GM23338 (cell line): Measurements from ENCODE around the gene PPIC. TPM values are rescaled to one million over a fixed set of nuclear protein-coding genes. Genes with fewer than 3 reads are reported as not detected.

Experiments used
- ATAC-seq: fragments of 200-7000 bp; cut with Tn5 transposase; 3 replicates; pipeline ENCODE4 v1.9.1; 2020
- DNase-seq: peaks from one replicate; pipeline ENCODE4 v3.0.0-alpha.2; 2015; ENCODE audit warnings: low spot score
- H2AFZ ChIP-seq: fragments of 200-600 bp; sonication (generic); 2 replicates; pipeline ENCODE4 v1.8.0; 2016; ENCODE audit warnings: antibody characterized with exemption, mild to moderate bottlenecking, moderate library complexity
- H3F3A ChIP-seq: fragments of 200-600 bp; sonication (generic); replicated peaks from 2 replicates; pipeline ENCODE4 v1.8.0; 2017; ENCODE audit warnings: antibody characterized with exemption, mixed run types, low read depth
- H3K27ac ChIP-seq: fragments of 200-600 bp; sonication (generic); 2 replicates; pipeline ENCODE4 v1.6.1; 2016; ENCODE audit warnings: low read depth
- H3K27me3 ChIP-seq: fragments of 200-600 bp; sonication (generic); 2 replicates; pipeline ENCODE4 v1.8.0; 2016; ENCODE audit warnings: mild to moderate bottlenecking, mixed run types, moderate library complexity; ENCODE audit not compliant: insufficient read depth
- H3K36me3 ChIP-seq: fragments of 200-600 bp; sonication (generic); 2 replicates; pipeline ENCODE4 v1.8.0; 2016; ENCODE audit warnings: mild to moderate bottlenecking; ENCODE audit not compliant: insufficient read depth
- H3K4me1 ChIP-seq: fragments of 200-600 bp; sonication (generic); 2 replicates; pipeline ENCODE4 v1.8.0; 2016; ENCODE audit warnings: mild to moderate bottlenecking, moderate library complexity; ENCODE audit not compliant: insufficient read depth
- H3K4me2 ChIP-seq: fragments of 200-600 bp; sonication (generic); 2 replicates; pipeline ENCODE4 v1.7.1; 2017; ENCODE audit warnings: mixed run types
- H3K4me3 ChIP-seq: fragments of 200-600 bp; sonication (generic); 2 replicates; pipeline ENCODE4 v1.6.1; 2016; ENCODE audit warnings: mixed run types
- H3K79me2 ChIP-seq: fragments of 200-600 bp; sonication (generic); replicated peaks from 2 replicates; pipeline ENCODE4 v1.8.0; 2017; ENCODE audit warnings: mild to moderate bottlenecking; ENCODE audit not compliant: insufficient read depth
- H3K9me2 ChIP-seq: fragments of 200-600 bp; sonication (generic); 2 replicates; pipeline ENCODE4 v1.8.0; 2017; ENCODE audit not compliant: insufficient read depth
- H4K20me1 ChIP-seq: fragments of 200-600 bp; sonication (generic); replicated peaks from 2 replicates; pipeline ENCODE4 v1.8.0; 2017; ENCODE audit warnings: mild to moderate bottlenecking; ENCODE audit not compliant: insufficient read depth
- H3K27ac Mint-ChIP-seq: 2 replicates; pipeline ENCODE4 v1.8.0; 2020; ENCODE audit warnings: inconsistent platforms, mild to moderate bottlenecking, moderate library complexity, mixed read lengths
- H3K27me3 Mint-ChIP-seq: 3 replicates; pipeline ENCODE4 v1.8.0; 2022; ENCODE audit warnings: low read depth, mild to moderate bottlenecking, moderate library complexity, mixed read lengths, inconsistent platforms; ENCODE audit not compliant: insufficient read depth, poor library complexity
- H3K36me3 Mint-ChIP-seq: 3 replicates; pipeline ENCODE4 v1.8.0; 2021; ENCODE audit warnings: low read depth, mild to moderate bottlenecking, inconsistent platforms, moderate library complexity, mixed read lengths
- H3K4me1 Mint-ChIP-seq: 3 replicates; pipeline ENCODE4 v1.8.0; 2020; ENCODE audit warnings: mild to moderate bottlenecking, inconsistent platforms, mixed read lengths
- H3K4me3 Mint-ChIP-seq: 3 replicates; pipeline ENCODE4 v1.8.0; 2021; ENCODE audit warnings: moderate library complexity, mild to moderate bottlenecking, inconsistent platforms, mixed read lengths
- H3K9me3 Mint-ChIP-seq: 3 replicates; pipeline ENCODE4 v1.8.0; 2020; ENCODE audit warnings: moderate library complexity, mild to moderate bottlenecking, inconsistent platforms, mixed read lengths
- EZH2 ChIP-seq: fragments of 200-600 bp; sonication (generic); IDR thresholded peaks from one replicate; pipeline ENCODE4 v1.8.0; 2017; ENCODE audit warnings: antibody characterized with exemption, mild to moderate bottlenecking, low read depth; ENCODE audit not compliant: unreplicated experiment
- EZH2phosphoT487 ChIP-seq: fragments of 200-600 bp; sonication (generic); IDR thresholded peaks from one replicate; pipeline ENCODE4 v1.8.1; 2018; ENCODE audit warnings: antibody characterized with exemption; ENCODE audit not compliant: unreplicated experiment
- JUNB ChIP-seq: IDR thresholded peaks from one replicate; pipeline ENCODE4 v1.6.1; 2016; ENCODE audit warnings: antibody characterized with exemption; ENCODE audit not compliant: unreplicated experiment
- NANOG ChIP-seq: IDR thresholded peaks from 2 replicates; pipeline ENCODE4 v1.6.1; 2016; ENCODE audit warnings: antibody characterized with exemption, borderline replicate concordance
- POLR2AphosphoS5 ChIP-seq: IDR thresholded peaks from 2 replicates; pipeline ENCODE4 v1.6.1; 2016; ENCODE audit warnings: antibody characterized with exemption, low read depth
- STAT1 ChIP-seq: IDR thresholded peaks from one replicate; pipeline ENCODE4 v1.6.1; 2016; ENCODE audit warnings: antibody characterized with exemption; ENCODE audit not compliant: unreplicated experiment
- ZNF114 ChIP-seq: fragments of 250-450 bp; sonication (Bioruptor Pico); IDR thresholded peaks from 2 replicates; pipeline ENCODE4 v1.5.0; 2020; ENCODE audit warnings: mild to moderate bottlenecking, moderate library complexity
- ZNF331 ChIP-seq: fragments of 250-450 bp; sonication (Bioruptor Pico); IDR thresholded peaks from 2 replicates; pipeline ENCODE4 v1.5.0; 2020; ENCODE audit warnings: low read depth, mild to moderate bottlenecking, moderate library complexity
- polyA plus RNA-seq: library from polyadenylated mRNA; unstranded; fragments of >200 nt; fragmentation: Nextera tagmentation; extraction: Ambion mirVana; gene quantifications from 2 replicates; pipeline ENCODE4 v1.2.1, GENCODE V29; 2016
- total RNA-seq: library from RNA; depleted of rRNA; stranded (reverse); fragments of >200 nt; shearing (Covaris generic); gene quantifications from 2 replicates; pipeline ENCODE4 v1.2.3, GENCODE V29; 2014
- TF ChIP-seq, protein P1 (sequence below): IDR thresholded peaks from one replicate; pipeline ENCODE4 v1.6.1; 2018; ENCODE audit warnings: antibody characterized with exemption; ENCODE audit not compliant: unreplicated experiment
- TF ChIP-seq, protein P2 (sequence below): IDR thresholded peaks from 2 replicates; pipeline ENCODE4 v1.6.1; 2016; ENCODE audit warnings: antibody characterized with exemption
- TF ChIP-seq, protein P3 (sequence below): fragments of 250-450 bp; sonication (Bioruptor Pico); IDR thresholded peaks from 2 replicates; pipeline ENCODE4 v1.5.0; 2020; ENCODE audit warnings: mild to moderate bottlenecking, moderate library complexity

PPIC gene
- total and polyA plus RNA-seq, 2 experiments from 2014 or later = 13.9 to 21.0 TPM

DNA sequence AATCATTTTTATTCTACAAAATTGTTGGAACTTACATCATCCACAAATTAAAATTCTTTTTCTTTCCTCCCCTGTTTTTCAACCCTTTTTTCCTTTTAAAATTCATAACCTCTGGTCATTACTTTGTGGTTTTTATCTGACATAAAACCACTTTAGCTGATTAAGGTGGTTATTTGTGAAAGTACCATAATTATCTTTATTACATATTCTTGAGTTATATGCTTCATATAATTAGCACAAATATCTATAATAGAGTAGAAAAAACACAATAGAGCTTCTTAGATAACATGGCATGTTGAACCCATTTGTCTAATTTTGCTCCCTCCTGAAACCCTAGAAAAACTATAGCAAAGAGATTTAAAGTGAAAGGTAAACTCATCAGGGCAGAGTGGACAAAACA is 22.9 kb upstream of the PPIC start:
- Histone ChIP-seq H3F3A (no peaks in the 10 kb centered on the region), H3K79me2 (no peaks in the 10 kb centered on the region), H3K9me2 (0 out of 2 replicates have a peak, but pooled peaks cover 4% of the 10 kb centered on the region), H3K4me1 (no peaks in the 10 kb centered on the region), H2AFZ (no peak overlapping the region), H3K27me3 (no peaks in the 10 kb centered on the region), H4K20me1 (no peaks in the 10 kb centered on the region), H3K36me3 (no peaks in the 10 kb centered on the region), H3K4me3 (no peak overlapping the region), H3K27ac (no peak overlapping the region), H3K4me2 (no peak overlapping the region)
- peaks cover 1% of the 10 kb centered on the region for H3K27me3 Mint-ChIP-seq
- no peaks in the 10 kb centered on the region for H3K36me3 Mint-ChIP-seq
- no peak for ATAC-seq
- peaks cover 5% of the 10 kb centered on the region; the same call in 1 of the 3 replicates for H3K9me3 Mint-ChIP-seq
- DNase-seq = no peak
- no peak for TF ChIP-seq NANOG
- TF ChIP-seq EZH2phosphoT487 = no peak
- TF ChIP-seq, protein P1, sequence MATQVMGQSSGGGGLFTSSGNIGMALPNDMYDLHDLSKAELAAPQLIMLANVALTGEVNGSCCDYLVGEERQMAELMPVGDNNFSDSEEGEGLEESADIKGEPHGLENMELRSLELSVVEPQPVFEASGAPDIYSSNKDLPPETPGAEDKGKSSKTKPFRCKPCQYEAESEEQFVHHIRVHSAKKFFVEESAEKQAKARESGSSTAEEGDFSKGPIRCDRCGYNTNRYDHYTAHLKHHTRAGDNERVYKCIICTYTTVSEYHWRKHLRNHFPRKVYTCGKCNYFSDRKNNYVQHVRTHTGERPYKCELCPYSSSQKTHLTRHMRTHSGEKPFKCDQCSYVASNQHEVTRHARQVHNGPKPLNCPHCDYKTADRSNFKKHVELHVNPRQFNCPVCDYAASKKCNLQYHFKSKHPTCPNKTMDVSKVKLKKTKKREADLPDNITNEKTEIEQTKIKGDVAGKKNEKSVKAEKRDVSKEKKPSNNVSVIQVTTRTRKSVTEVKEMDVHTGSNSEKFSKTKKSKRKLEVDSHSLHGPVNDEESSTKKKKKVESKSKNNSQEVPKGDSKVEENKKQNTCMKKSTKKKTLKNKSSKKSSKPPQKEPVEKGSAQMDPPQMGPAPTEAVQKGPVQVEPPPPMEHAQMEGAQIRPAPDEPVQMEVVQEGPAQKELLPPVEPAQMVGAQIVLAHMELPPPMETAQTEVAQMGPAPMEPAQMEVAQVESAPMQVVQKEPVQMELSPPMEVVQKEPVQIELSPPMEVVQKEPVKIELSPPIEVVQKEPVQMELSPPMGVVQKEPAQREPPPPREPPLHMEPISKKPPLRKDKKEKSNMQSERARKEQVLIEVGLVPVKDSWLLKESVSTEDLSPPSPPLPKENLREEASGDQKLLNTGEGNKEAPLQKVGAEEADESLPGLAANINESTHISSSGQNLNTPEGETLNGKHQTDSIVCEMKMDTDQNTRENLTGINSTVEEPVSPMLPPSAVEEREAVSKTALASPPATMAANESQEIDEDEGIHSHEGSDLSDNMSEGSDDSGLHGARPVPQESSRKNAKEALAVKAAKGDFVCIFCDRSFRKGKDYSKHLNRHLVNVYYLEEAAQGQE = no peak
- no peak for TF ChIP-seq JUNB
- no peak for TF ChIP-seq STAT1
- no peak overlapping the region for H3K4me3 Mint-ChIP-seq
- H3K27ac Mint-ChIP-seq = no peak overlapping the region
- no peaks in the 10 kb centered on the region for H3K4me1 Mint-ChIP-seq

DNA sequence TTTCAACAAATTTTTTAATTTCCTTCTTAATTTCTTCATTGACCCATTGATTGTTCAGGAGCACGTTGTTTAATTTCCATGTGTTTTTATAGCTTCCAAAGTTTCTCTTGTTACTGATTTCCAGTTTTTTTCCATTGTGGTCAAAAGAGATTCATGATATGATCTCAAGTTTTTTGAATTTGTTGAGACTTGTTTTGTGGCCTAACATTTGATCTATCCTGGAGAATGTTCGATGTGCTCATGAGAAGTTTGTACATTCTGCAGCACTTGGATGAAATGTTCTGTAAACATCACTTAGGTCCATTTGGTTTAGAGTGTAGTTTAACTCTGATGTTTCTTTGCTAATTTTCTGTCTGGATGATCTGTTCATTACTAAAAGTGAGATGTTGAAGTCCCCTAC is 14.7 kb upstream of the PPIC start:
- ATAC-seq = no peak
- no peaks in the 10 kb centered on the region for H3K27me3 Mint-ChIP-seq
- H3K4me3 Mint-ChIP-seq = no peak overlapping the region

More for the DNA sequence above, 14.7 kb upstream of the PPIC start:
- Histone ChIP-seq H3K79me2 (no peaks in the 10 kb centered on the region), H3K4me2 (no peak overlapping the region), H3K4me3 (no peak overlapping the region), H3K27ac (no peak overlapping the region), H3K36me3 (no peaks in the 10 kb centered on the region), H3K9me2 (no peaks in the 10 kb centered on the region), H3K4me1 (no peaks in the 10 kb centered on the region), H4K20me1 (no peaks in the 10 kb centered on the region), H3K27me3 (no peaks in the 10 kb centered on the region), H3F3A (no peaks in the 10 kb centered on the region), H2AFZ (no peak overlapping the region)
- TF ChIP-seq, protein P2, sequence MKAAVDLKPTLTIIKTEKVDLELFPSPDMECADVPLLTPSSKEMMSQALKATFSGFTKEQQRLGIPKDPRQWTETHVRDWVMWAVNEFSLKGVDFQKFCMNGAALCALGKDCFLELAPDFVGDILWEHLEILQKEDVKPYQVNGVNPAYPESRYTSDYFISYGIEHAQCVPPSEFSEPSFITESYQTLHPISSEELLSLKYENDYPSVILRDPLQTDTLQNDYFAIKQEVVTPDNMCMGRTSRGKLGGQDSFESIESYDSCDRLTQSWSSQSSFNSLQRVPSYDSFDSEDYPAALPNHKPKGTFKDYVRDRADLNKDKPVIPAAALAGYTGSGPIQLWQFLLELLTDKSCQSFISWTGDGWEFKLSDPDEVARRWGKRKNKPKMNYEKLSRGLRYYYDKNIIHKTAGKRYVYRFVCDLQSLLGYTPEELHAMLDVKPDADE = no peak
- TF ChIP-seq EZH2 = no peak
- no peak for TF ChIP-seq ZNF331 (CRISPR knock-in tag)
- TF ChIP-seq EZH2phosphoT487 = no peak
- TF ChIP-seq, protein P3, sequence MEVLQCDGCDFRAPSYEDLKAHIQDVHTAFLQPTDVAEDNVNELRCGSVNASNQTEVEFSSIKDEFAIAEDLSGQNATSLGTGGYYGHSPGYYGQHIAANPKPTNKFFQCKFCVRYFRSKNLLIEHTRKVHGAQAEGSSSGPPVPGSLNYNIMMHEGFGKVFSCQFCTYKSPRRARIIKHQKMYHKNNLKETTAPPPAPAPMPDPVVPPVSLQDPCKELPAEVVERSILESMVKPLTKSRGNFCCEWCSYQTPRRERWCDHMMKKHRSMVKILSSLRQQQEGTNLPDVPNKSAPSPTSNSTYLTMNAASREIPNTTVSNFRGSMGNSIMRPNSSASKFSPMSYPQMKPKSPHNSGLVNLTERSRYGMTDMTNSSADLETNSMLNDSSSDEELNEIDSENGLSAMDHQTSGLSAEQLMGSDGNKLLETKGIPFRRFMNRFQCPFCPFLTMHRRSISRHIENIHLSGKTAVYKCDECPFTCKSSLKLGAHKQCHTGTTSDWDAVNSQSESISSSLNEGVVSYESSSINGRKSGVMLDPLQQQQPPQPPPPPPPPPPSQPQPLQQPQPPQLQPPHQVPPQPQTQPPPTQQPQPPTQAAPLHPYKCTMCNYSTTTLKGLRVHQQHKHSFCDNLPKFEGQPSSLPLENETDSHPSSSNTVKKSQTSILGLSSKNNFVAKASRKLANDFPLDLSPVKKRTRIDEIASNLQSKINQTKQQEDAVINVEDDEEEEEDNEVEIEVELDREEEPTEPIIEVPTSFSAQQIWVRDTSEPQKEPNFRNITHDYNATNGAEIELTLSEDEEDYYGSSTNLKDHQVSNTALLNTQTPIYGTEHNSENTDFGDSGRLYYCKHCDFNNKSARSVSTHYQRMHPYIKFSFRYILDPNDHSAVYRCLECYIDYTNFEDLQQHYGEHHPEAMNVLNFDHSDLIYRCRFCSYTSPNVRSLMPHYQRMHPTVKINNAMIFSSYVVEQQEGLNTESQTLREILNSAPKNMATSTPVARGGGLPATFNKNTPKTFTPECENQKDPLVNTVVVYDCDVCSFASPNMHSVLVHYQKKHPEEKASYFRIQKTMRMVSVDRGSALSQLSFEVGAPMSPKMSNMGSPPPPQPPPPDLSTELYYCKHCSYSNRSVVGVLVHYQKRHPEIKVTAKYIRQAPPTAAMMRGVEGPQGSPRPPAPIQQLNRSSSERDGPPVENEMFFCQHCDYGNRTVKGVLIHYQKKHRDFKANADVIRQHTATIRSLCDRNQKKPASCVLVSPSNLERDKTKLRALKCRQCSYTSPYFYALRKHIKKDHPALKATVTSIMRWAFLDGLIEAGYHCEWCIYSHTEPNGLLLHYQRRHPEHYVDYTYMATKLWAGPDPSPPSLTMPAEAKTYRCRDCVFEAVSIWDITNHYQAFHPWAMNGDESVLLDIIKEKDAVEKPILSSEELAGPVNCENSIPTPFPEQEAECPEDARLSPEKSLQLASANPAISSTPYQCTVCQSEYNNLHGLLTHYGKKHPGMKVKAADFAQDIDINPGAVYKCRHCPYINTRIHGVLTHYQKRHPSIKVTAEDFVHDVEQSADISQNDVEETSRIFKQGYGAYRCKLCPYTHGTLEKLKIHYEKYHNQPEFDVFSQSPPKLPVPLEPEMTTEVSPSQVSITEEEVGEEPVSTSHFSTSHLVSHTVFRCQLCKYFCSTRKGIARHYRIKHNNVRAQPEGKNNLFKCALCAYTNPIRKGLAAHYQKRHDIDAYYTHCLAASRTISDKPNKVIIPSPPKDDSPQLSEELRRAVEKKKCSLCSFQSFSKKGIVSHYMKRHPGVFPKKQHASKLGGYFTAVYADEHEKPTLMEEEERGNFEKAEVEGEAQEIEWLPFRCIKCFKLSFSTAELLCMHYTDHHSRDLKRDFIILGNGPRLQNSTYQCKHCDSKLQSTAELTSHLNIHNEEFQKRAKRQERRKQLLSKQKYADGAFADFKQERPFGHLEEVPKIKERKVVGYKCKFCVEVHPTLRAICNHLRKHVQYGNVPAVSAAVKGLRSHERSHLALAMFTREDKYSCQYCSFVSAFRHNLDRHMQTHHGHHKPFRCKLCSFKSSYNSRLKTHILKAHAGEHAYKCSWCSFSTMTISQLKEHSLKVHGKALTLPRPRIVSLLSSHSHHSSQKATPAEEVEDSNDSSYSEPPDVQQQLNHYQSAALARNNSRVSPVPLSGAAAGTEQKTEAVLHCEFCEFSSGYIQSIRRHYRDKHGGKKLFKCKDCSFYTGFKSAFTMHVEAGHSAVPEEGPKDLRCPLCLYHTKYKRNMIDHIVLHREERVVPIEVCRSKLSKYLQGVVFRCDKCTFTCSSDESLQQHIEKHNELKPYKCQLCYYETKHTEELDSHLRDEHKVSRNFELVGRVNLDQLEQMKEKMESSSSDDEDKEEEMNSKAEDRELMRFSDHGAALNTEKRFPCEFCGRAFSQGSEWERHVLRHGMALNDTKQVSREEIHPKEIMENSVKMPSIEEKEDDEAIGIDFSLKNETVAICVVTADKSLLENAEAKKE (CRISPR knock-in tag) = no peak
- no peak for TF ChIP-seq POLR2AphosphoS5
- no peak for TF ChIP-seq ZNF114 (CRISPR knock-in tag)
- Mint-ChIP-seq H3K9me3 (no peaks in the 10 kb centered on the region), H3K27ac (no peak overlapping the region), H3K4me1 (no peaks in the 10 kb centered on the region), H3K36me3 (no peaks in the 10 kb centered on the region)
- DNase-seq = no peak
